ENCODE data around the gene SRD5A1.

GRCh38 chr5:6705959-6706358 is 72.7 kb downstream of the SRD5A1 start:
- TF ChIP-seq, protein P1, sequence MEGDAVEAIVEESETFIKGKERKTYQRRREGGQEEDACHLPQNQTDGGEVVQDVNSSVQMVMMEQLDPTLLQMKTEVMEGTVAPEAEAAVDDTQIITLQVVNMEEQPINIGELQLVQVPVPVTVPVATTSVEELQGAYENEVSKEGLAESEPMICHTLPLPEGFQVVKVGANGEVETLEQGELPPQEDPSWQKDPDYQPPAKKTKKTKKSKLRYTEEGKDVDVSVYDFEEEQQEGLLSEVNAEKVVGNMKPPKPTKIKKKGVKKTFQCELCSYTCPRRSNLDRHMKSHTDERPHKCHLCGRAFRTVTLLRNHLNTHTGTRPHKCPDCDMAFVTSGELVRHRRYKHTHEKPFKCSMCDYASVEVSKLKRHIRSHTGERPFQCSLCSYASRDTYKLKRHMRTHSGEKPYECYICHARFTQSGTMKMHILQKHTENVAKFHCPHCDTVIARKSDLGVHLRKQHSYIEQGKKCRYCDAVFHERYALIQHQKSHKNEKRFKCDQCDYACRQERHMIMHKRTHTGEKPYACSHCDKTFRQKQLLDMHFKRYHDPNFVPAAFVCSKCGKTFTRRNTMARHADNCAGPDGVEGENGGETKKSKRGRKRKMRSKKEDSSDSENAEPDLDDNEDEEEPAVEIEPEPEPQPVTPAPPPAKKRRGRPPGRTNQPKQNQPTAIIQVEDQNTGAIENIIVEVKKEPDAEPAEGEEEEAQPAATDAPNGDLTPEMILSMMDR (IDR thresholded peaks at IDR 0.05), result no peak
- TF ChIP-seq POLR2A (IDR thresholded peaks at IDR 0.05), result no peak

Measured in adrenal gland (tissue), 5 donors.